ENCODE measurements around the gene RANBP10.

DNA sequence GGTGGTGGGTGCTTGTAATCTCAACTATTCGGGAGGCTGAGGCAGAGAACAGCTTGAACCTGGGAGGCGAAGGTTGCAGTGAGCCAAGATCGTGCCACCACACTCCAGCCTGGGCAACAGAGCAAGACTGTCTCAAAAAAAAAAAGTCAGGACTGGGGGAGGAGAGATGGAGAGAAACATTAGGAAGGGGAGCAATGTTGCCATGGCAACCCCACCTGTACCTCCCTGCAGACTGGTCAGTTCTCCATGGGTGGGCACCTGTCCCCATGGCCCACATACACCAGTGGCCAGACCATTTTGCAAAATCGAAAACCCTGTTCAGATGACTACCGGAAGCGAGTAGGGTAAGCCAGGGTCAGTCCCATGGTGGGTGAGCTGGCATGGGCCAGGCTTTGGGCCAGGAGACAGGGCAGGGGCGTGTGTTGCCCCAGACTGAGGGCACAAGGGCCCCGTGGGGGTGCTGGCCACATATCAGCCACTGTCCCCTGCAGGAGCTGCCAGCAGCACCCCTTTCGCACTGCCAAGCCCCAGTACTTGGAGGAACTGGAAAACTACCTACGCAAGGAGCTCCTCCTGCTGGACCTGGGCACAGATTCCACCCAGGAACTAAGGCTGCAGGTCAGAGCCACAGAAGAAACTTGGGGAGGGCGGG is 14.4 kb upstream of the RANBP10 start:
- TF ChIP-seq, protein P1, sequence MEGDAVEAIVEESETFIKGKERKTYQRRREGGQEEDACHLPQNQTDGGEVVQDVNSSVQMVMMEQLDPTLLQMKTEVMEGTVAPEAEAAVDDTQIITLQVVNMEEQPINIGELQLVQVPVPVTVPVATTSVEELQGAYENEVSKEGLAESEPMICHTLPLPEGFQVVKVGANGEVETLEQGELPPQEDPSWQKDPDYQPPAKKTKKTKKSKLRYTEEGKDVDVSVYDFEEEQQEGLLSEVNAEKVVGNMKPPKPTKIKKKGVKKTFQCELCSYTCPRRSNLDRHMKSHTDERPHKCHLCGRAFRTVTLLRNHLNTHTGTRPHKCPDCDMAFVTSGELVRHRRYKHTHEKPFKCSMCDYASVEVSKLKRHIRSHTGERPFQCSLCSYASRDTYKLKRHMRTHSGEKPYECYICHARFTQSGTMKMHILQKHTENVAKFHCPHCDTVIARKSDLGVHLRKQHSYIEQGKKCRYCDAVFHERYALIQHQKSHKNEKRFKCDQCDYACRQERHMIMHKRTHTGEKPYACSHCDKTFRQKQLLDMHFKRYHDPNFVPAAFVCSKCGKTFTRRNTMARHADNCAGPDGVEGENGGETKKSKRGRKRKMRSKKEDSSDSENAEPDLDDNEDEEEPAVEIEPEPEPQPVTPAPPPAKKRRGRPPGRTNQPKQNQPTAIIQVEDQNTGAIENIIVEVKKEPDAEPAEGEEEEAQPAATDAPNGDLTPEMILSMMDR (IDR thresholded peaks at IDR 0.05): no peak
- no peak for TF ChIP-seq POLR2A (IDR thresholded peaks at IDR 0.05)
